Measurements from ENCODE around the gene CAPN11. TPM values are rescaled to one million over a fixed set of nuclear protein-coding genes. Genes with fewer than 3 reads are reported as not detected.

Gene CAPN11
- polyA plus RNA-seq, 1 experiment = 0.04 TPM

DNA sequence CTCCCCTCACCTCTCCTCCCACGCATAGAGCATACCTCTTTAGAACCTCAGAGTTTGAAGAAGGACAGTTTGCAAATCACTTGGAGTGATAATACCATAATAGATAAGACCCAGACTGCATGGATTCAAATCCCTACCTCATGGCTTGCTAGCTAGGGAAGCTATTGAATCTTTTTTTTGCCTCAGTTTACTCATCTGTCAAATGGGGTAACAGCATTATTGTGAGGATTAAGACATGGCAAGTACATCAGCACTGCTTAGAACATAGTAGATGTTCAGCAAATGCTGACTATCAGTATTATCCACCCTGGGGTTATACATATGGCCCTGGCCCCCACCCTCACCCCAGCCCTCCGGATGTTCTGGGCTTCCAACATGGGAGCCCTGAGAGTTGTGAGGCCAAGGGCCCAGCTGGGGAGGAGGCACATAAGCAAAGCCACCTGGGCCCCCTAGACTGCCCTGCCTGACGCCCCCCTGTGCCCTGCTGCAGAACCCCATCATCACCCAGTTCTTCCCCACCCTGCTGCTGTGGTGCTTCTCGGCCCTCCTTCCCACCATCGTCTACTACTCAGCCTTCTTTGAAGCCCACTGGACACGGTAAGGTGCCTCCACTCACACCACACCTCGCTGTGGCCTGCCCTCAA lies 9.1 kb upstream of the CAPN11 start:
- no peak overlapping the region for H3K4me3 ChIP-seq (ENCODE audit: low read depth, low read length)
- H3K36me3 ChIP-seq (ENCODE audit: control insufficient read depth, insufficient read depth, low read length) = peaks cover 9% of the 10 kb centered on the region
- TF ChIP-seq, protein P1, sequence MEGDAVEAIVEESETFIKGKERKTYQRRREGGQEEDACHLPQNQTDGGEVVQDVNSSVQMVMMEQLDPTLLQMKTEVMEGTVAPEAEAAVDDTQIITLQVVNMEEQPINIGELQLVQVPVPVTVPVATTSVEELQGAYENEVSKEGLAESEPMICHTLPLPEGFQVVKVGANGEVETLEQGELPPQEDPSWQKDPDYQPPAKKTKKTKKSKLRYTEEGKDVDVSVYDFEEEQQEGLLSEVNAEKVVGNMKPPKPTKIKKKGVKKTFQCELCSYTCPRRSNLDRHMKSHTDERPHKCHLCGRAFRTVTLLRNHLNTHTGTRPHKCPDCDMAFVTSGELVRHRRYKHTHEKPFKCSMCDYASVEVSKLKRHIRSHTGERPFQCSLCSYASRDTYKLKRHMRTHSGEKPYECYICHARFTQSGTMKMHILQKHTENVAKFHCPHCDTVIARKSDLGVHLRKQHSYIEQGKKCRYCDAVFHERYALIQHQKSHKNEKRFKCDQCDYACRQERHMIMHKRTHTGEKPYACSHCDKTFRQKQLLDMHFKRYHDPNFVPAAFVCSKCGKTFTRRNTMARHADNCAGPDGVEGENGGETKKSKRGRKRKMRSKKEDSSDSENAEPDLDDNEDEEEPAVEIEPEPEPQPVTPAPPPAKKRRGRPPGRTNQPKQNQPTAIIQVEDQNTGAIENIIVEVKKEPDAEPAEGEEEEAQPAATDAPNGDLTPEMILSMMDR (IDR thresholded peaks at IDR 0.05; ENCODE audit: insufficient read depth, low read depth, low read length) = no peak
- no peaks in the 10 kb centered on the region for H3K27me3 ChIP-seq (ENCODE audit: control insufficient read depth, insufficient read depth, low read length)
- DNase-seq (ENCODE audit: low read depth) = no peak
- POLR2A ChIA-PET = no interaction called here
- CTCF ChIA-PET = interaction anchor here (0.7 to 6.0 kb wide), 2 partner anchors 8 to 51 kb away, joined by 3 to 81 read pairs; no protein-coding TSS in a partner anchor

DNA sequence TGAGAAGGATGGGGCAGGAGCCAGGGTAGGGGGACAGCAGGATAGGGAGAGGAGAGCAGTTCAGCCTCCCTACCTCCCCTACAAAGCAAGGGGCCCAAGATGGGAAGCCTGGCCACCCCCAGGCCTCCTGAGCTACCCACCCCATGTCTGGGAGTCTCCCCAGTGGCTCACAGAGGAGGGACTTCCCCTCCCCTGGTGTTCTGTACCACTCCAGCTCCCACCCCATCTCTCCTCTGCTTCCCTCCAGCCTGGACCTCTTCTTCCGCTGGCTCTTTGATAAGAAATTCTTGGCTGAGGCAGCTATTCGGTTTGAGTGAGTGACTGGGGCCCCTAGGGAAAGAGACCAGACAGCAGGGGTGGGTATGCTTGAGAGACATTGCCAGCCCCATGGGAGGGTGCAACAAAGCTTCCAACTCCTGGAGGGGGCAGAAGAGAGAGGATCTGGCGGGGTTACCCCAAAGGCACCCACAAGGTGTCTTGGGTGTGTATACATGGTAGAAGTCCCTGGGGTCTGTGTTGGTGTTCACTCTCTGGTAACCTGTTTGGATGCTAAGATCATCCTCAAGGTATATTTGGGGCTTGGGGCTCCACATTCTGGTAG lies 8.2 kb upstream of the CAPN11 start:
- ChIA-PET POLR2A (no interaction called here), CTCF (interaction anchor here (0.7 to 6.0 kb wide), 6 partner anchors 9 to 185 kb away, joined by 3 to 81 read pairs (median 4); no protein-coding TSS in a partner anchor)
- TF ChIP-seq, protein P1 (IDR thresholded peaks at IDR 0.05; ENCODE audit: insufficient read depth, low read depth, low read length) = no peak
- Histone ChIP-seq H3K36me3 (ENCODE audit: control insufficient read depth, insufficient read depth, low read length) (peaks cover 9% of the 10 kb centered on the region), H3K4me3 (ENCODE audit: low read depth, low read length) (no peak overlapping the region), H3K27me3 (ENCODE audit: control insufficient read depth, insufficient read depth, low read length) (no peaks in the 10 kb centered on the region)
- no peak for DNase-seq (ENCODE audit: low read depth)

DNA sequence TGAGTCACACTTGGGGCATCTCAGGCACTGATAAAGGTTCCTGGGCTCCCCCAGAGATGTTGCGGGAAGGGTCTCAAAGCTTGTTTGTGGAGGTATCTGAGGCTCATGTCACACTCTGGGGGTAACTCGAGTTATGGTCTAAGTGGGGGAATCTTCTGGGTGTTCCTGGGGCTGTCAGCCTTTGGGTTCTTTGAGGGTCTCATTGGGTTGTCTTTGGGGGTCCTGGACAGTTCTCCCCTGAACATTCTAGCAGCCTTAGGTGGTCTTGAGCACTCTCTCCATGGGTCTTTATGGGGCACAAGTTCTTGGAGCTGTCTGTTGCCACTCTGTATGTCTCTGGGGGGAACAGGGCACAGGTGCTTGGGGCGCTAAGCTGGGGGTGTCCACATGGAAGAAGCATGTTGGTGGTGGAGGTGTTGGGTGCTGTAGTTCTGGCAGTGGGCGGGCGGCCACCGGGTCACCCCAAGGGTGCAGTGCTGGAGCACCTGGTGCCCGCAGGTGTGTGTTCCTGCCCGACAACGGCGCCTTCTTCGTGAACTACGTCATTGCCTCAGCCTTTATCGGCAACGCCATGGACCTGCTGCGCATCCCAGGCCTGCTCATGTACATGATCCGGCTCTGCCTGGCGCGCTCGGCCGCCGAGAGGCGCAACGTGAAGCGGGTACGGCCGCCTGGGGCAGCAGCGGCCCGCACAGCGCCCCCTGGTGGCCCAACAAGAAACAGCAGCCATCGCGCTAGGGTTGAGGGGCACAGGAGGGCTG lies 7.1 kb upstream of the CAPN11 start:
- ChIA-PET POLR2A (no interaction called here), CTCF (interaction anchor here (0.8 to 6.0 kb wide), 9 partner anchors 10 to 201 kb away, joined by 3 to 81 read pairs (median 5); no protein-coding TSS in a partner anchor)
- Histone ChIP-seq H3K4me3 (ENCODE audit: low read depth, low read length) (no peak overlapping the region), H3K36me3 (ENCODE audit: control insufficient read depth, insufficient read depth, low read length) (peaks cover 7% of the 10 kb centered on the region), H3K27me3 (ENCODE audit: control insufficient read depth, insufficient read depth, low read length) (no peaks in the 10 kb centered on the region)
- DNase-seq (ENCODE audit: low read depth) = no peak
- TF ChIP-seq, protein P1 (IDR thresholded peaks at IDR 0.05; ENCODE audit: insufficient read depth, low read depth, low read length) = peak; percentile 91

DNA sequence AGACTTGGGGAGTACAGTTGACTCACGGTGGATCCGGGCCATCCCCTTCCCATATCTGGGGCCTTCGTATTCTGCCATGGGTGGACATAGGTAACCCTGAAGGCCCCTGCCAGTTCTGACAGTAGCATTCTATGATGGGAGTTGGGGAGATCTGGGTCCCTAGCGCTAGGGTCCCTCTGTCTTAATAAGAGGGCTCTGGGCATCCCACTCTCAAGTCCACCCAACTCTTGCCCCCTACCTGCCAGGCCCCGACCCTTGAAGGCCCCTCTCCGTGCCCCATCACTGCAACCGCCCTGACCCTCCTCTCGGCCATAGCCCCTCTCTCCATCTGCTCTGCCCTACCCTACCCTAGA lies 6.5 kb upstream of the CAPN11 start:
- Histone ChIP-seq H3K36me3 (ENCODE audit: control insufficient read depth, insufficient read depth, low read length) (peaks cover 6% of the 10 kb centered on the region), H3K4me3 (ENCODE audit: low read depth, low read length) (no peak overlapping the region), H3K27me3 (ENCODE audit: control insufficient read depth, insufficient read depth, low read length) (no peaks in the 10 kb centered on the region)
- CTCF ChIA-PET = interaction anchor here (1.1 to 7.0 kb wide), 5 partner anchors 9 to 55 kb away, joined by 3 to 81 read pairs (median 4); no protein-coding TSS in a partner anchor
- TF ChIP-seq, protein P1 (IDR thresholded peaks at IDR 0.05; ENCODE audit: insufficient read depth, low read depth, low read length) = no peak
- no peak for DNase-seq (ENCODE audit: low read depth)
- POLR2A ChIA-PET = no interaction called here

DNA sequence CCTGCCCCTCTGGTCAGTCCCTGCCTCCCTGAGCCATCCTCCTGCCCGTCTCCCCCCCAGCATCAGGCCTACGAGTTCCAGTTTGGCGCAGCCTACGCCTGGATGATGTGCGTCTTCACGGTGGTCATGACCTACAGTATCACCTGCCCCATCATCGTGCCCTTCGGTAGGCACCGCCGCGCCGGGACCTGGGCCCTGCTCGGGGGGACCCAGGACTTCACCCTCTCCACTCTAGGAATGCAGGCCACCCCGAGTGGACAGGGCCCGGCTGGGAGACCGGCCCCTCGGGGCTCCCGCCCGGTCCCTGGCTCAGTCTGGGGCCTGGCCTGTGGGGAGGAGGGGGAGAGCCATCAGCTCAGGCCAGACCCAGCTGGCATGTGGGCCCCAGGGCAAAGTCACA lies 6.1 kb upstream of the CAPN11 start:
- DNase-seq (ENCODE audit: low read depth) = no peak
- ChIA-PET CTCF (interaction anchor here (1.2 to 7.0 kb wide), 2 partner anchors 49 to 55 kb away, joined by 4 to 75 read pairs; no protein-coding TSS in a partner anchor), POLR2A (no interaction called here)
- TF ChIP-seq, protein P1 (IDR thresholded peaks at IDR 0.05; ENCODE audit: insufficient read depth, low read depth, low read length) = no peak
- H3K36me3 ChIP-seq (ENCODE audit: control insufficient read depth, insufficient read depth, low read length) = peaks cover 3% of the 10 kb centered on the region
- H3K27me3 ChIP-seq (ENCODE audit: control insufficient read depth, insufficient read depth, low read length) = no peaks in the 10 kb centered on the region
- H3K4me3 ChIP-seq (ENCODE audit: low read depth, low read length) = no peak overlapping the region
